ENCODE data around the gene EPHA8.

DNA sequence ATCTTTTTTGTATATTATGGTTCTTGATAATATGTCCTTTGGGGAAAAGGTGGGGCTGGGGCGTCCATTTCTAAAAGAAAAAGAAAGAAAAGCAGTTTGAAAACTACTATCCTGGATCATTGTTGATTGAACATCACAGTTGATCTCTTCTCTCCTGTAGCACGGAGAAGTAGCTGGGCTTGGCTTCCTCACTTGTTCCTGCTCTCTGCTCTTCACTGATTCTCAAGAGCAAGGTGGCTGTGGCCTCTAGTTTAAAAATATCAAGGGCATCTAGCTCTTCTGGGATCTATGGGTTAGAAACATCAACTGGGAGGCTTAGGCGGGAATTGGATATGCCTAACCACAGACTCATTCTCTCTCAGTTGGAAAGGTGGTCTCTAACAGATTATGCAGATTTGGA lies 38.1 kb upstream of the EPHA8 start:
- no peak for TF ChIP-seq CTCF (IDR thresholded peaks at IDR 0.05; ENCODE audit: low read length)
- no peak for TF ChIP-seq EZH2 (optimal IDR thresholded peaks at IDR 0.05; ENCODE audit: low read depth, low read length)
- TF ChIP-seq EZH2phosphoT487 (IDR thresholded peaks at IDR 0.05; ENCODE audit: low read length) = no peak

Data from MM.1S (cell line).